ENCODE results near the gene SLC9C2.
"Not testable (repeated sequence)": the region's sequence is repeated elsewhere in the genome, so short reads cannot be mapped to it uniquely, and the experiment has no call there.

SLC9C2 gene

DNA sequence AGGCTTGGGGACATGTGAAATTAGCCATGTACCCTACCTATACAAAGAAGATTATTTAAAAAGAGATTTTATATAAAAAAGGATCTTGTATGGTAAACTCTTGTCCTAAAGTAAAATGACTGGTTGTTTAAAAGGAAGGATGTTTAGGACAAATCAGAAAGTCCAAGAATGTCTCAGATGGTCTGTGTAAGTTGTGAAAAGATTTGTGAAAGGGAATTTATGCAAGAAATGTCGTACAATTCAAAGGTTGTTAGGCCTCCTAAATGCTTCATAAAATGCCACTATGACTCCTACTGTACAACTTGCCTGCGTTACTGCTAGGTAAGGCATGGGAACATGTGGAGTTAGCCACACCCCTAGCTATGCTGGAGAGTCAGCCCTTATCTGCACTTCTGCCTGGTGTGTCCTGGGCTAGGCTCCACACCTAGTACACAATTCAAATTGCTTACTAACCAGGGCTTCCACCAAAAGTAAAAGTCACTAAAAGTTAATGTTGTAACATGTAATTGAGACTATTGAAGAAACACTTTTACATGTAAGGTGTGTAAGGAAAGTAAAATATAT is 106.0 kb downstream of the SLC9C2 start:
- no peak overlapping the region for H3K4me3 ChIP-seq (ENCODE audit: low read depth, low read length)
- DNase-seq (ENCODE audit: low read depth): no peak
- TF ChIP-seq, protein P1, sequence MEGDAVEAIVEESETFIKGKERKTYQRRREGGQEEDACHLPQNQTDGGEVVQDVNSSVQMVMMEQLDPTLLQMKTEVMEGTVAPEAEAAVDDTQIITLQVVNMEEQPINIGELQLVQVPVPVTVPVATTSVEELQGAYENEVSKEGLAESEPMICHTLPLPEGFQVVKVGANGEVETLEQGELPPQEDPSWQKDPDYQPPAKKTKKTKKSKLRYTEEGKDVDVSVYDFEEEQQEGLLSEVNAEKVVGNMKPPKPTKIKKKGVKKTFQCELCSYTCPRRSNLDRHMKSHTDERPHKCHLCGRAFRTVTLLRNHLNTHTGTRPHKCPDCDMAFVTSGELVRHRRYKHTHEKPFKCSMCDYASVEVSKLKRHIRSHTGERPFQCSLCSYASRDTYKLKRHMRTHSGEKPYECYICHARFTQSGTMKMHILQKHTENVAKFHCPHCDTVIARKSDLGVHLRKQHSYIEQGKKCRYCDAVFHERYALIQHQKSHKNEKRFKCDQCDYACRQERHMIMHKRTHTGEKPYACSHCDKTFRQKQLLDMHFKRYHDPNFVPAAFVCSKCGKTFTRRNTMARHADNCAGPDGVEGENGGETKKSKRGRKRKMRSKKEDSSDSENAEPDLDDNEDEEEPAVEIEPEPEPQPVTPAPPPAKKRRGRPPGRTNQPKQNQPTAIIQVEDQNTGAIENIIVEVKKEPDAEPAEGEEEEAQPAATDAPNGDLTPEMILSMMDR (IDR thresholded peaks at IDR 0.05; ENCODE audit: insufficient read depth, low read depth, low read length, missing control alignments): no peak

DNA sequence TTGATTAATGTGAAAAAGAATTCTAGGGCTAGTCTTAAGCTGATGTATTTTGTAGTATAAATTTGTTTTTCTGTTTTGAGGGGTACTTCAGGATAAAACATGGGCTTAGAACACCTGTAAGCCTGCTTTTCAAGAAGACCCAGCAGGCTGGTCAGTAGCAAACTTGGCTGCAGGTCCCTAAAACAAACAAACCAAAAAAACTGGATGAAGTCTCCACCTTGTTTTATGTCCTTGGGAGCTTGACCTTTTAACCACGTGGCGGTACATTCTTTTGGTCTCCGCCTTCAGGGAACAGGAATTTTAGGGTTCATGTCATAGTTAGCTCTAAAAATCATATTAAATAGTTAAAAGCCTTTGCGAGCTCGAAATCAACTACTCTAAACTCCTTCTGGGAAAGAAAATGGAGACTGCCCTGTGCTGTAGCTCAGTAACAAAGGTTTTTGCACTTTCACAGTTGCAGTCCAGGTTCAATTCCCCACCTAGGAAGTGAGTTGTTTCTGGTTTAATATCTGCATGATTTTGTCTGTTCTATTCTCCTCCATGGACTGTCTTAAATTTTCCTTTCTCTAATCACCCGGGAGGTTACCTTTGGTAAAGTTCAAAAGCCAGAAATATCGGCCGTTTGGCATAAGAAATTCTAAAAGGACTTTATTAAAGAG is 107.1 kb downstream of the SLC9C2 start:
- H3K4me3 ChIP-seq (ENCODE audit: low read depth, low read length): no peak overlapping the region
- DNase-seq (ENCODE audit: low read depth): no peak
- TF ChIP-seq, protein P1 (IDR thresholded peaks at IDR 0.05; ENCODE audit: insufficient read depth, low read depth, low read length, missing control alignments): no peak

DNA sequence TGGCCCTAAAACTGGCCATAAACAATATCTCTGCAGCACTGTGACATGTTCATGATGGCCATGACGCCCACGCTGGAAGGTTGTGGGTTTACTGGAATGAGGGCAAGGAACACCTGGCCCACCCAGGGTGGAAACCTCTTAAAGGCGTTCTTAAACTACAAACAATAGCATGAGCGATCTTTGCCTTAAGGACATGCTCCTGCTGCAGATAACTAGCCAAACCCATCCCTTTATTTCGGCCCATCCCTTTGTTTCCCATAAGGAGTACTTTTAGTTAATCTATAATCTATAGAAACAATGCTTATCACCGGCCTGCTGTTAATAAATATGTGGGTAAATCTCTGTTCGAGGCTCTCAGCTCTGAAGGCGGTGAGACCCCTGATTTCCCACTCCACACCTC is 109.7 kb downstream of the SLC9C2 start:
- DNase-seq (ENCODE audit: low read depth): not testable (repeated sequence)

DNA sequence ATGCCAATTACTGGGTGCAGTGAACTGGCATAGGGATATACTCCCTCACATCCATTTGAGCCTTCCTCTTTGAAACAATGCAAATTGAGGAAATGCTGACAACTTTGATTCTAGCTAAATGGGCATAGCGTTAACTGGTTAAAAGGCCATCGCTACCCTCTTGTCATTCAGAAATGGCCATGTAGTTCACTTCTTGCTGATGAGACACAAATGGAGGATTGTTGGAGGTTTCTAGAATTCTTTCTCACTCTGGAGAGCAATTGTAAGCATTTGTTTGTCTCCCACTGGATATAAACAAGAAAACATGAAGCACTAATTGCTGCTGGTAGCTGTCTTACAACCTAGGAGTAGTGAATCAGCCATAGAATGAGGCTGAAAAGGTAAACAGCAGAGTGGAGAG is 111.4 kb downstream of the SLC9C2 start:
- TF ChIP-seq, protein P1 (IDR thresholded peaks at IDR 0.05; ENCODE audit: insufficient read depth, low read depth, low read length, missing control alignments): no peak
- no peak overlapping the region for H3K4me3 ChIP-seq (ENCODE audit: low read depth, low read length)

More for the DNA sequence above, 109.7 kb downstream of the SLC9C2 start:
- H3K4me3 ChIP-seq (ENCODE audit: low read depth, low read length): not testable (repeated sequence)

DNA sequence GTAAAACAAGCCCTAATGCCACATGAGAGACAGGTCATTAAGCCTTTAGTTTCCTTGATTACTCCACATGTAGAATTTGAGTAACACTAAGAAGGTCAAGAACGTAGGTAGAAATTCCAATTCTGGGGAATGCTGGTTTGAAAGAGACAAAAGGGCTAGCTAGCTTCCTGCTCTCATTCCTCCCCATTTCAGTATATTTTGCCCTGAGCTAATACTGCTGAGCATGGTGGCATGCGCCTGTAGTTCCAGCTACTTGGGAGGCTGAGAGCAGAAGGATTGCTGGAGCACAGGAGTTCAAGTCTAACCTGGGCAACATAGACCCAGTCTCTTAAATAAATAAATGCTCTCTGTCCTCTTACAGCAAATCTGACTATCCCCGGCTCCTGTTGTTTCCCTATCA is 112.9 kb downstream of the SLC9C2 start:
- TF ChIP-seq, protein P1 (IDR thresholded peaks at IDR 0.05; ENCODE audit: insufficient read depth, low read depth, low read length, missing control alignments): no peak
- no peak overlapping the region for H3K4me3 ChIP-seq (ENCODE audit: low read depth, low read length)
- no peak for DNase-seq (ENCODE audit: low read depth)

More for the DNA sequence above, 111.4 kb downstream of the SLC9C2 start:
- DNase-seq (ENCODE audit: low read depth): no peak

DNA sequence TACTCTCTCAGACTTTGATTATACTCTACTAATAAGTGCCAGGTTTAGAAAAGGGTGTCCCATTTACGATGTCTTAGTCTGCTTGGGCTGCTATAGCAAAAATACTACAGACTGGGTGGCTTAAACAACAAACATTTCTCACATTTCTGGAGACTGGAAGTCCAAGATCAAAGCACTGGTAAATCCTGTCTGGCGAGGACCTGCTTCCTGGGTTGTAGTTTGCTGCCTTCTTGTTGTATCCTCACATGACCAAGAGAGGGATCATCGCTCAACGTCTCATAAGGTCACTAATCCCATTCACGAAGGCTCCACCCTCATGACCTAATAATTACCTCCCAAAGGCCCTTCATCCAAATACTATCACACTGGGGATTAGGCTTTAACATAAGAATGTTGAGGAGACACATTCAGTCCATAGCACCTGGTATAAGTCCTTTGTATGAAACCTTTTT is 113.7 kb downstream of the SLC9C2 start:
- TF ChIP-seq, protein P1 (IDR thresholded peaks at IDR 0.05; ENCODE audit: insufficient read depth, low read depth, low read length, missing control alignments): no peak
- no peak for DNase-seq (ENCODE audit: low read depth)
- no peak overlapping the region for H3K4me3 ChIP-seq (ENCODE audit: low read depth, low read length)

DNA sequence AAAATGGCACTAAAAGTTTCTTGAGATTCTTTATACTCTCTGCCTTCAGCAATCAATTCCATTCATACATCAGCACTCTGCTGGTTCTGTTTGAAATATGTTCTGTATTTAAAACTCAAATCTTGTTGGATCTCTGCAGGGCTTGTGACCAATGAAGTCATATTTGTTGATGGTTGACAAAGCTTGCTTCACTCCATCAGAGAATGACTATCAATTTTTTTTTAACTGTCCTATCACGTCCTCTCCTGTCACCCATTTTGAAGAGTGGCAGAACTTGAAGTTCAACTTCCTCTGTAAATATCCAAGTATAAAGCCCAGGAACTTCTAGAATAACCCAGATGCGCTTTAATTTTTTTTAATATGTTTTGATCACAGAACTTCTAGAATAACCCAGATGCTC is 114.9 kb downstream of the SLC9C2 start:
- DNase-seq (ENCODE audit: low read depth): no peak
- TF ChIP-seq, protein P1 (IDR thresholded peaks at IDR 0.05; ENCODE audit: insufficient read depth, low read depth, low read length, missing control alignments): no peak
- H3K4me3 ChIP-seq (ENCODE audit: low read depth, low read length): no peak overlapping the region
